ENCODE results near the gene FBXW11.

Gene FBXW11

DNA sequence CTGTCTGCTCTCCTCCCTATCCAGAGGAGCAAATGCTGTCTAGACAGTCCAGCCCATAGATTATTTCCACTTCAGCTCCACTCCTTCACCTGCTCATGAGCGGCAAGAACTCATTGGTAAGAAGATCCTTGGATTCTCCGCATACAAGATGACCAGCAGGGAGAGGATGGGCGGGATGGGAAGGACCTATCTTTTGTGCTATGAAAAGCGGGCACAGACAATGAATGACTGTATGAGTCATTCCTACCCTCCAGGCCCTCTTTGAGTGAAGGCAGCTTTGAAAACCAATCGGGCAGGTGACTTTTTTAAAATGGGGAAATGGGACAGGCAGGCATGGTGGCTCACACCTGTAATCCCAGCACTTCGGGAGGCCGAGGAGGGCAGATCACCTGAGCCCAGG is 171.4 kb downstream of the FBXW11 start:
- DNase-seq = no peak

GRCh38 chr5:171834461-171834860 is 172.0 kb downstream of the FBXW11 start:
- no peak for DNase-seq

GRCh38 chr5:171832775-171833174 is 173.7 kb downstream of the FBXW11 start:
- no peak for DNase-seq

DNA sequence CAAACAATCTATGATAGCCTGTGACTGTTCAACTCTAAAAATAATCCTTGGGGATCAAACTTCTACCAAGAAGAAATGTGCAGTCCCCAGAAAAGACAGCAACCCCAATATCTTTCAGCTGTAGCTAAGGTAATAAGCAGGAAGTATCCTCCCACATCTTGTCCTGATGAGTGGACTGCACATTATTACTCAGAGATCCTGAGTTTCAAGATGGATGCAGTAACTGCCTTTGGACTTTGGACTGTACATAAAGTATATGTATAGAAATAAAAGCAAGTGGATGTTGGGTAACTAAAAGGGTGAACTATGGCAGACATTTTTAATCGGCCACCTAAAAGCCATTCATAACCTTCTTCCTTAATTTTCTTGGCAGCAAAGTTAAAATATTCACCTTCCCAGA is 175.8 kb downstream of the FBXW11 start:
- no peak for DNase-seq

- DNase-seq = no peak
Measured at GRCh38 chr5:171827162-171827561, 179.3 kb downstream of the FBXW11 start.

GRCh38 chr5:171826132-171826531 is 180.3 kb downstream of the FBXW11 start:
- DNase-seq = no peak

GRCh38 chr5:171825051-171825450 is 181.4 kb downstream of the FBXW11 start:
- no peak for DNase-seq

- DNase-seq = no peak
Measured at GRCh38 chr5:171823269-171823668, 183.2 kb downstream of the FBXW11 start.

- no peak for DNase-seq
Measured at GRCh38 chr5:171821286-171821685, 185.2 kb downstream of the FBXW11 start.

DNA sequence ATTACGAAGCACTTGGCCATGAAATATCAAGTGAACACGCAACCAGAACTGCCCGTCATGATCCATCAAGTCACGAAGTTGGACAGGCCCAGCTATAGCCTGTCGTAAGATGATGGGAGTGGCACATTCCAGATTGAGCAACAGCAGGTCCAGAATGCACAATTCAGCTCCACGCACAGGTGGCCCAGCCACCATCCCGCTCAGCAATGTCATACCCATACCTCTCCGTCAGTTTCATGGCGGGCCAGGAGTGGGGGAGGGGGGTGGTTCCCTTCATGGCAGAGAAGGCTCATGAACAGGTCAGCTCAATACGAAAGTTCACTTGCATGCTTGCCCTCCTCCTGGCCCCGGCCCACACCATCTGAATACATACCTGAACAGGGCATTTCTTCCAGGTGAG is 185.9 kb downstream of the FBXW11 start:
- DNase-seq = no peak

- no peak for DNase-seq
Measured at GRCh38 chr5:171816666-171817065, 189.8 kb downstream of the FBXW11 start.

DNA sequence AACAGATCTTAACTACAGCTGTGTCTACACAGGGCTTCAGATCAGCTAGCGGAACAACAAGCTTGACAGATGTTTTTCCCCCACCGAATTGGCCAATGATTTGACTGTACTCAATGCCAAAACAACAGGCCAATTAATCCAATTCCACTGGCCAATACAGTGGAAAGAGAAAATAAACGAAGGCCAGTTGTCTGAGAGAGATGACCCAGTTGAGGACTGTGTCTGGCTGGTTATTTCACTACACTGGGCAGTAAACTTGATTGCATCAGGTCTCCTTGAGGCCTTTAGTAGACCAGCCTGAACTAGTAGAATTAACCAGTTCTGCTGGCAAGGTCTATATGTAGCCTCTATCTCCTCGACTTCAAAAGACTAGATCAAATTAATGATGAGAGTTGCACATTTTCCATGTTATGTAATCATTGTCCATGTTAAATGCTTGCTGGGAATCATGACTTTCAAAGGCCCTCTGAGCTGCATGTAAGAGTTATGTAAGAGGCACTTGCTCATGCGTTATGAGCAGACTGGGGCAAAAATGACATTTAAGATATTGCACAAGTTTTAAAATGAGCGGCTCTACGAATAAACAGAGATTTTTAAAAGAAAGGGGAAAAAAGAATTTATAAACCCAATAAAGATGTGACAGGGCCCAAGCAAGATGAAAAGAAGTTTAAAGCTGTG is 192.5 kb downstream of the FBXW11 start:
- DNase-seq = peak; percentile 13

- no peak for DNase-seq
Measured at GRCh38 chr5:171813270-171813669, 193.2 kb downstream of the FBXW11 start.

Data from eye (tissue), 1 donor.